Ascending aorta (tissue), 2 donors: ENCODE data around the gene ERC1. TPM values are rescaled to one million over a fixed set of nuclear protein-coding genes. Genes with fewer than 3 reads are reported as not detected.
"Not testable (repeated sequence)": the region's sequence is repeated elsewhere in the genome, so short reads cannot be mapped to it uniquely, and the experiment has no call there.

Experiments
- DNase-seq, 2 donors: peaks; one replicate each; pipeline ENCODE4 v3.0.0-alpha.2; 2019; ENCODE audit warnings: low spot score in 2 of 2
- H3K27ac ChIP-seq, 2 donors: fragments of 200-600 bp; sonication (generic); one replicate each; pipeline ENCODE4 v1.5.1; 2016 to 2017; ENCODE audit warnings: mild to moderate bottlenecking in 1 of 2
- H3K27me3 ChIP-seq: fragments of 200-600 bp; sonication (generic); one replicate; pipeline ENCODE4 v1.5.1; 2017
- H3K36me3 ChIP-seq, 2 donors: fragments of 200-600 bp; sonication (generic); one replicate each; pipeline ENCODE4 v1.5.1; 2016
- H3K4me1 ChIP-seq, 2 donors: fragments of 200-600 bp; sonication (generic); one replicate each; pipeline ENCODE4 v1.5.1; 2016 to 2017; ENCODE audit warnings: mild to moderate bottlenecking in 1 of 2
- H3K4me3 ChIP-seq, 2 donors: fragments of 200-600 bp; sonication (generic); one replicate each; pipeline ENCODE4 v1.5.1; 2016 to 2017; ENCODE audit warnings: mild to moderate bottlenecking in 1 of 2
- H3K9me3 ChIP-seq, 2 donors: fragments of 200-600 bp; sonication (generic); one replicate each; pipeline ENCODE4 v1.5.1; 2016
- CTCF ChIP-seq, 3 experiments: fragments of 200-600 bp in 2 of 3; fragments of 450-650 bp in 1 of 3; sonication (generic) in 2 of 3; IDR thresholded peaks; one replicate each; pipeline ENCODE4 v1.5.1; 2016 to 2019; ENCODE audit warnings: antibody characterized with exemption in 3 of 3, mild to moderate bottlenecking in 1 of 3, moderate library complexity in 1 of 3
- intact Hi-C: fragments of 100-400 bp; cut with DNase I; formaldehyde crosslinking; loops from one replicate; pipeline ENCODE4 v1.15.1; 2023
- total RNA-seq: library from RNA; depleted of rRNA; stranded (reverse); fragments of >200 nt; gene quantifications from one replicate; pipeline ENCODE4 v1.1.0, GENCODE V29; 2016

ERC1 gene
- total RNA-seq, 1 donor from 2014 or later: 41.4 TPM

- no peak for TF ChIP-seq CTCF (IDR thresholded peaks at IDR 0.05)
- no peaks in the 10 kb centered on the region for H3K9me3 ChIP-seq
- intact Hi-C loops: no loop called here
- H3K4me3 ChIP-seq: no peak overlapping the region
- H3K36me3 ChIP-seq: no peaks in the 10 kb centered on the region
- no peaks in the 10 kb centered on the region for H3K27me3 ChIP-seq
- no peaks in the 10 kb centered on the region for H3K4me1 ChIP-seq
- H3K27ac ChIP-seq: no peak overlapping the region
- no peak for DNase-seq
Observed at GRCh38 chr12:1332327-1332726, 341.3 kb downstream of the ERC1 start.

GRCh38 chr12:1338483-1339177, 347.6 kb downstream of the ERC1 start:
- no peaks in the 10 kb centered on the region for H3K4me1 ChIP-seq
- no peaks in the 10 kb centered on the region for H3K27me3 ChIP-seq
- no peak for DNase-seq
- no peak for TF ChIP-seq CTCF (IDR thresholded peaks at IDR 0.05)
- intact Hi-C loops: no loop called here
- H3K36me3 ChIP-seq: no peaks in the 10 kb centered on the region
- no peak overlapping the region for H3K27ac ChIP-seq
- no peaks in the 10 kb centered on the region for H3K9me3 ChIP-seq
- no peak overlapping the region for H3K4me3 ChIP-seq

- H3K27me3 ChIP-seq, H3K4me1 ChIP-seq, H3K36me3 ChIP-seq, H3K4me3 ChIP-seq, intact Hi-C loops, H3K9me3 ChIP-seq, DNase-seq, H3K27ac ChIP-seq: not testable (repeated sequence)
Observed at GRCh38 chr12:1339178-1339541, 348.1 kb downstream of the ERC1 start.

- no peak for DNase-seq
- Histone ChIP-seq H3K27ac (no peak overlapping the region), H3K4me3 (no peak overlapping the region), H3K4me1 (no peaks in the 10 kb centered on the region), H3K27me3 (no peaks in the 10 kb centered on the region), H3K36me3 (no peaks in the 10 kb centered on the region), H3K9me3 (no peaks in the 10 kb centered on the region)
- intact Hi-C loops: no loop called here
- no peak for TF ChIP-seq CTCF (IDR thresholded peaks at IDR 0.05)
Observed at GRCh38 chr12:1339618-1340319, 348.7 kb downstream of the ERC1 start.

GRCh38 chr12:1341270-1341669, 350.2 kb downstream of the ERC1 start:
- H3K27ac ChIP-seq, H3K9me3 ChIP-seq, H3K36me3 ChIP-seq, H3K4me1 ChIP-seq, intact Hi-C loops, H3K4me3 ChIP-seq, DNase-seq, H3K27me3 ChIP-seq: not testable (repeated sequence)

GRCh38 chr12:1343422-1343821, 352.4 kb downstream of the ERC1 start:
- Histone ChIP-seq H3K27me3 (no peaks in the 10 kb centered on the region), H3K9me3 (no peaks in the 10 kb centered on the region), H3K4me3 (no peak overlapping the region), H3K4me1 (no peaks in the 10 kb centered on the region), H3K36me3 (no peaks in the 10 kb centered on the region), H3K27ac (no peak overlapping the region)
- TF ChIP-seq CTCF (IDR thresholded peaks at IDR 0.05): no peak
- intact Hi-C loops: no loop called here
- DNase-seq: no peak
